H1 (cell line): ENCODE data around the gene GRK5. TPM values are rescaled to one million over a fixed set of nuclear protein-coding genes. Genes with fewer than 3 reads are reported as not detected.

Experiments
- CTCF ChIA-PET: fragments of 300-600 bp; sonication (Branson Sonifier 250); formaldehyde crosslinking; loops from one replicate; lab custom pipeline; 2021; ENCODE audit not compliant: partially characterized antibody; lab: Charles Lee
- POLR2A ChIA-PET: fragments of 300-600 bp; sonication (Branson Sonifier 250); formaldehyde crosslinking; loops from one replicate; lab custom pipeline; 2021; ENCODE audit warnings: inconsistent platforms; ENCODE audit not compliant: partially characterized antibody; lab: Charles Lee
- DNase-seq, 2 experiments: peaks; one replicate each; pipeline versions ENCODE4 v3.0.0 to v3.0.0-alpha.2; 2010 to 2022; ENCODE audit warnings: low spot score in 2 of 2, low read depth in 1 of 2, mixed read lengths in 1 of 2
- FAIRE-seq: peaks from 2 replicates; lab custom pipeline; 2011; peaks lifted over from hg19 to GRCh38; lab: Jason Lieb, UNC
- H2AFZ ChIP-seq: 2 replicates; pipeline ENCODE4 v1.8.1; 2012; ENCODE audit warnings: low read length, inconsistent platforms
- H2AK5ac ChIP-seq: 2 replicates; pipeline ENCODE4 v1.6.1; 2013; ENCODE audit warnings: low read depth, low read length
- H2BK120ac ChIP-seq: replicated peaks from 2 replicates; pipeline ENCODE3; 2013; ENCODE audit warnings: low read depth, low read length, inconsistent platforms
- H2BK12ac ChIP-seq: 2 replicates; pipeline ENCODE4 v1.6.1; 2013; ENCODE audit warnings: low read depth, low read length
- H2BK15ac ChIP-seq: 2 replicates; pipeline ENCODE4 v1.6.1; 2013; ENCODE audit warnings: low read length
- H2BK20ac ChIP-seq: 2 replicates; pipeline ENCODE4 v1.6.1; 2013; ENCODE audit warnings: low read length
- H2BK5ac ChIP-seq: 2 replicates; pipeline ENCODE4 v1.6.1; 2013; ENCODE audit warnings: low read depth, low read length
- H3K14ac ChIP-seq: 2 replicates; pipeline ENCODE4 v1.6.1; 2013; ENCODE audit warnings: inconsistent platforms; ENCODE audit not compliant: insufficient read length
- H3K18ac ChIP-seq: 2 replicates; pipeline ENCODE4 v1.6.1; 2013; ENCODE audit warnings: low read length; ENCODE audit errors: extremely low read depth
- H3K23ac ChIP-seq: 2 replicates; pipeline ENCODE4 v1.6.1; 2013; ENCODE audit warnings: inconsistent platforms; ENCODE audit not compliant: insufficient read length
- H3K23me2 ChIP-seq: 2 replicates; pipeline ENCODE4 v1.6.1; 2013; ENCODE audit warnings: low read depth, low read length
- H3K27ac ChIP-seq: 2 replicates; pipeline ENCODE4 v1.6.1; 2011; ENCODE audit warnings: low read depth, low read length, inconsistent platforms
- H3K27me3 ChIP-seq, 4 experiments: replicated peaks in 1 of 4; 1 replicate in 1 of 4; 2 replicates in 3 of 4; pipeline versions ENCODE4 v1.6.1 to v1.8.1; 2011 to 2013; ENCODE audit warnings: low read length in 3 of 4, mild to moderate bottlenecking in 3 of 4, inconsistent platforms in 2 of 4, mixed read lengths in 2 of 4, moderate library complexity in 1 of 4; ENCODE audit not compliant: control insufficient read depth in 3 of 4, insufficient read depth in 3 of 4; ENCODE audit errors: extremely low read depth in 1 of 4
- H3K36me3 ChIP-seq, 4 experiments: 2 replicates each; pipeline versions ENCODE4 v1.6.1 to v1.8.1; 2011 to 2013; ENCODE audit warnings: mild to moderate bottlenecking in 4 of 4, low read length in 3 of 4, moderate library complexity in 2 of 4, control low read depth in 1 of 4, inconsistent platforms in 1 of 4; ENCODE audit not compliant: insufficient read depth in 4 of 4, control insufficient read depth in 2 of 4
- H3K4ac ChIP-seq: replicated peaks from 2 replicates; pipeline ENCODE3; 2013; ENCODE audit warnings: low read length, low read depth, mixed read lengths, inconsistent platforms; ENCODE audit not compliant: insufficient read length
- H3K4me1 ChIP-seq, 4 experiments: replicated peaks in 1 of 4; 1 replicate in 1 of 4; 2 replicates in 3 of 4; pipeline versions ENCODE4 v1.6.1 to v1.8.1; 2011 to 2013; ENCODE audit warnings: low read length in 3 of 4, inconsistent platforms in 2 of 4, mixed read lengths in 1 of 4; ENCODE audit not compliant: insufficient read depth in 4 of 4, control insufficient read depth in 3 of 4
- H3K4me2 ChIP-seq, 2 experiments: 2 replicates each; pipeline versions ENCODE4 v1.6.1 to v1.8.1; 2011 to 2013; ENCODE audit warnings: low read depth in 2 of 2, low read length in 2 of 2, control low read depth in 1 of 2, inconsistent platforms in 1 of 2, mild to moderate bottlenecking in 1 of 2; ENCODE audit not compliant: insufficient read depth in 1 of 2
- H3K4me3 ChIP-seq, 4 experiments: fragments of 200-600, 300-600 bp in 1 of 4; sonication (generic), shearing (Covaris generic), sonication (Bioruptor Twin) in 1 of 4; 2 replicates each; pipeline versions ENCODE4 v1.5.1 to v1.8.1; 2011 to 2016; ENCODE audit warnings: low read length in 4 of 4, low read depth in 3 of 4, control low read depth in 2 of 4, inconsistent platforms in 2 of 4, mild to moderate bottlenecking in 2 of 4, mixed read lengths in 1 of 4, moderate library complexity in 1 of 4; ENCODE audit not compliant: insufficient read depth in 2 of 4; ENCODE audit errors: extremely low read depth in 1 of 4
- H3K56ac ChIP-seq: replicated peaks from 2 replicates; pipeline ENCODE3; 2013; ENCODE audit warnings: low read depth, mild to moderate bottlenecking, mixed read lengths, low read length, inconsistent platforms; ENCODE audit not compliant: insufficient read length
- H3K79me1 ChIP-seq: 2 replicates; pipeline ENCODE4 v1.6.1; 2013; ENCODE audit warnings: low read depth, low read length, control low read depth
- H3K79me2 ChIP-seq, 2 experiments: 2 replicates each; pipeline versions ENCODE4 v1.6.1 to v1.8.1; 2012 to 2013; ENCODE audit warnings: low read length in 2 of 2, mild to moderate bottlenecking in 2 of 2, inconsistent platforms in 1 of 2; ENCODE audit not compliant: insufficient read depth in 2 of 2, control insufficient read depth in 1 of 2
- H3K9ac ChIP-seq, 4 experiments: replicated peaks in 1 of 4; 1 replicate in 1 of 4; 2 replicates in 3 of 4; pipeline versions ENCODE4 v1.6.1 to v1.8.1; 2011 to 2013; ENCODE audit warnings: low read depth in 3 of 4, low read length in 3 of 4, control low read depth in 2 of 4, mild to moderate bottlenecking in 2 of 4, moderate library complexity in 2 of 4, inconsistent platforms in 1 of 4; ENCODE audit errors: extremely low read depth in 1 of 4
- H3K9me3 ChIP-seq, 2 experiments: 2 replicates each; pipeline versions ENCODE4 v1.6.1 to v1.8.1; 2012 to 2013; ENCODE audit warnings: mild to moderate bottlenecking in 2 of 2, moderate library complexity in 2 of 2, control low read depth in 1 of 2, inconsistent platforms in 1 of 2, low read depth in 1 of 2, low read length in 1 of 2, mixed read lengths in 1 of 2; ENCODE audit not compliant: insufficient read depth in 2 of 2
- H4K20me1 ChIP-seq, 2 experiments: replicated peaks in 1 of 2; 2 replicates each; pipeline versions ENCODE3 to v1.8.1; 2011 to 2013; ENCODE audit warnings: inconsistent platforms in 2 of 2, low read length in 2 of 2, mild to moderate bottlenecking in 1 of 2; ENCODE audit not compliant: insufficient read depth in 2 of 2, control insufficient read depth in 1 of 2
- H4K5ac ChIP-seq: 2 replicates; pipeline ENCODE4 v1.6.1; 2013; ENCODE audit warnings: low read length, low read depth, mixed read lengths, inconsistent platforms; ENCODE audit not compliant: insufficient read length
- H4K8ac ChIP-seq: 2 replicates; pipeline ENCODE4 v1.8.0; 2013; ENCODE audit warnings: mild to moderate bottlenecking, moderate library complexity, low read length, inconsistent platforms; ENCODE audit not compliant: insufficient read depth; ENCODE audit errors: extremely low read depth
- H4K91ac ChIP-seq: replicated peaks from 2 replicates; pipeline ENCODE3; 2013; ENCODE audit warnings: low read length, mixed read lengths, inconsistent platforms; ENCODE audit not compliant: insufficient read length
- BRCA1 ChIP-seq: IDR thresholded peaks from 2 replicates; pipeline ENCODE4 v1.6.1; 2012; ENCODE audit warnings: low read depth, low read length, improper control_type of control experiment
- MAFK ChIP-seq: IDR thresholded peaks from 2 replicates; pipeline ENCODE4 v1.6.1; 2012; ENCODE audit warnings: low read depth, mild to moderate bottlenecking, improper control_type of control experiment, low read length
- RXRA ChIP-seq: IDR thresholded peaks from 2 replicates; pipeline ENCODE4 v1.6.1; 2011; ENCODE audit warnings: low read depth, mild to moderate bottlenecking, low read length, moderate library complexity; ENCODE audit not compliant: insufficient read depth
- SP2 ChIP-seq: IDR thresholded peaks from 2 replicates; pipeline ENCODE4 v1.6.1; 2012; ENCODE audit warnings: mild to moderate bottlenecking, low read length, inconsistent platforms
- SUZ12 ChIP-seq: fragments of 200-600 bp; sonication (generic); IDR thresholded peaks from 2 replicates; pipeline ENCODE4 v1.6.1; 2012; ENCODE audit warnings: mild to moderate bottlenecking, inconsistent platforms, low read length, moderate library complexity, mixed read lengths
- WGBS, 2 experiments: shearing (Covaris generic) in 1 of 2; methylation state at CpG; one replicate each; pipeline versions ENCODE4 v1.1.6 to v1.1.7; 2013 to 2015; ENCODE audit warnings: low lambda C conversion rate in 2 of 2, mixed read lengths in 2 of 2, inconsistent platforms in 1 of 2, low coverage in 1 of 2, missing lambda C conversion rate in 1 of 2; ENCODE audit not compliant: insufficient replicate concordance in 2 of 2, insufficient coverage in 1 of 2, insufficient read length in 1 of 2; ENCODE audit errors: extremely low coverage in 1 of 2, missing lambda C conversion rate in 1 of 2; 5-methylcytosine and 5-hydroxymethylcytosine counted together
- polyA plus RNA-seq, 7 experiments: library from polyadenylated mRNA; depleted of rRNA in 3 of 7; stranded (reverse) in 5 of 7; unstranded in 2 of 7; fragments of >200 nt in 5 of 7; fragments of 200-250 nt in 2 of 7; gene quantifications; 1 replicate in 5 of 7; 2 replicates in 1 of 7; 4 replicates in 1 of 7; pipeline versions ENCODE4 v1.2.1 to v1.2.3, GENCODE V29; 2011 to 2013; ENCODE audit warnings: missing spikeins in 2 of 7, mixed read lengths in 2 of 7
- total RNA-seq: library from RNA; stranded (reverse); fragmentation: NEBNext Ultra II Directional; extraction: Animal tissue kit (Norgen Biotek cat#: 25700); gene quantifications from 2 replicates; pipeline ENCODE4 v1.2.1, GENCODE V29; 2021

Gene GRK5
- total and polyA plus RNA-seq, 2 of the 8 experiments (the other 6 are each of a cell fraction or from before 2014, with no cell fraction given): 0.54 to 2.5 TPM

DNA sequence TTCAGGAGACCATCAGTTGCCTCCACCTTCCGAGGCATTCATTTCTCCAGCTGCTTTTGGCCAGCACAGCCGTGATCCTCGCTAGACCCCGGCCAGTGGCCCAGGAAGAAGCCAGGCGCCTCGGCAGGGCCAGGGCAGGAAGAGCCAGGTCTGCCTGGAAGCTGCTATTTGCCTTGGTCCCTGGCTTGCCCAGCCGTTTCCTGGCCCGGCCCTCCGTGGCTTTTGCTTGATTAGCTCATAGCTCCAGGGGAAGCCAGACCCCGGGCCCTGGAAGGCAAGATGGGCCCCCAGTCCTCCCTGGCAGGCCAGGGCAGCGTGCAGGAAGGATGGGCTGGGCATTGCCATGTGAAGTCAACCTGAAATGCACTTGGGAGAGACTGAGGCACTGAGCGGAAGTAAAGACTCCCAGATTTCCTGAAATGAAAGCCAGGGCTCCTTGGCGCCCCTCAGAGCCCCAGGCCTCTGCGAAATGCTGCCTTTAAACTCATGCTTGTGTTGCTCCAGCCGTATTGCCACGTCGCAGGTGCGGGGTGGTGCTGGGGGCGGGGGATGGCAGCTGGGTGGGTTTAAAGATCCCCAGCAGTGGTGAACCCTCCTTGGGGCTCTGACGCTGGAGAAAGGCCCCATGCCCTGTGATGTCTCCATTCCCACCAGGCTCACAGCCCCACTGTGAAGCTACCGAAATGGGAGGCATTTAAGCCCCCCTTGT lies 160.6 kb downstream of the GRK5 start:
- no peaks in the 10 kb centered on the region for H3K4me1 ChIP-seq
- FAIRE-seq: no peak
- H2AFZ ChIP-seq: no peak overlapping the region
- no peaks in the 10 kb centered on the region for H3K9me3 ChIP-seq
- no peak overlapping the region for H3K9ac ChIP-seq
- H2AK5ac ChIP-seq: no peak overlapping the region
- no peak overlapping the region for H3K56ac ChIP-seq
- TF ChIP-seq BRCA1 (no peak), MAFK (no peak), SP2 (no peak), RXRA (no peak), SUZ12 (no peak)
- TF ChIP-seq, all 59 proteins: peak for 0
- Histone ChIP-seq H3K4me3 (no peak overlapping the region), H2BK12ac (no peak overlapping the region), H4K8ac (no peak overlapping the region), H3K79me2 (no peaks in the 10 kb centered on the region), H3K27me3 (no peaks in the 10 kb centered on the region), H4K5ac (no peak overlapping the region), H2BK20ac (no peak overlapping the region), H3K4ac (no peak overlapping the region), H3K36me3 (no peaks in the 10 kb centered on the region), H4K91ac (no peak overlapping the region), H2BK5ac (no peak overlapping the region), H3K27ac (no peak overlapping the region), H3K23me2 (no peaks in the 10 kb centered on the region), H3K23ac (no peak overlapping the region), H3K18ac (no peak overlapping the region), H2BK120ac (no peak overlapping the region), H4K20me1 (no peaks in the 10 kb centered on the region), H3K14ac (no peak overlapping the region), H3K79me1 (no peaks in the 10 kb centered on the region), H2BK15ac (no peak overlapping the region), H3K4me2 (no peak overlapping the region)
- WGBS, 2 experiments: 84% methylated on average over 19 of the region's 21 CpGs; no CpG with 5 or more reads in 1 of the 2 experiments
- DNase-seq: no peak
- ChIA-PET CTCF (interaction anchor here (0.6 to 6.4 kb wide), 7 partner anchors 11 to 229 kb away, joined by 3 to 48 read pairs (median 4); no protein-coding TSS in a partner anchor), POLR2A (no interaction called here)
